HEK293 (cell line): ENCODE measurements around the gene SHROOM4.

Source experiments
- CTCF ChIA-PET: fragments of 350-600 bp; formaldehyde crosslinking; extraction: SDS; loops from one replicate; lab custom pipeline; 2021; ENCODE audit warnings: antibody characterized with exemption; lab: Yijun Ruan, JAX
- POLR2A ChIA-PET: fragments of 300-600 bp; formaldehyde crosslinking; extraction: SDS; loops from one replicate; lab custom pipeline; 2020; ENCODE audit warnings: antibody characterized with exemption, inconsistent platforms; lab: Yijun Ruan, JAX
- H3K27ac ChIP-seq: fragments of 200-500 bp; sonication (Bioruptor generic); 2 replicates; pipeline ENCODE4 v1.5.1; 2014; ENCODE audit warnings: low read depth, low read length, control low read depth, inconsistent platforms; ENCODE audit errors: extremely low read depth
- H3K36me3 ChIP-seq, 2 experiments: fragments of 200-500 bp in 1 of 2; sonication (Bioruptor generic) in 1 of 2; 1 replicate in 1 of 2; 2 replicates in 1 of 2; pipeline ENCODE4 v1.5.1; 2014 to 2017; ENCODE audit warnings: inconsistent platforms in 2 of 2, low read length in 2 of 2; ENCODE audit not compliant: control insufficient read depth in 2 of 2, insufficient read depth in 1 of 2
- H3K4me1 ChIP-seq: fragments of 200-500 bp; sonication (Bioruptor generic); 2 replicates; pipeline ENCODE4 v1.5.1; 2014; ENCODE audit warnings: mild to moderate bottlenecking, low read length, inconsistent platforms; ENCODE audit not compliant: control insufficient read depth, insufficient read depth
- H3K4me3 ChIP-seq: 2 replicates; pipeline ENCODE4 v1.5.1; 2011; ENCODE audit warnings: low read depth, mild to moderate bottlenecking, control low read depth, low read length, moderate library complexity
- H3K9me3 ChIP-seq: fragments of 200-500 bp; sonication (Bioruptor generic); 2 replicates; pipeline ENCODE4 v1.5.1; 2014; ENCODE audit warnings: low read depth, low read length, inconsistent platforms; ENCODE audit not compliant: control insufficient read depth, insufficient read depth
- HOXC10 ChIP-seq: sonication (generic); formaldehyde crosslinking; IDR thresholded peaks from 2 replicates; pipeline ENCODE4 v1.8.1; 2023; ENCODE audit warnings: mild to moderate bottlenecking, missing genetic modification reagents
- SCRT1 ChIP-seq: fragments of 450-650 bp; formaldehyde crosslinking; IDR thresholded peaks from 2 replicates; pipeline ENCODE4 v1.5.1; 2016; ENCODE audit warnings: missing biosample characterization, missing genetic modification characterization, borderline replicate concordance
- ZBTB49 ChIP-seq: fragments of 450-650 bp; formaldehyde crosslinking; IDR thresholded peaks from 2 replicates; pipeline ENCODE4 v1.5.1; 2016; ENCODE audit warnings: missing biosample characterization, missing genetic modification characterization, low read depth
- ZNF2 ChIP-seq: fragments of 450-650 bp; formaldehyde crosslinking; IDR thresholded peaks from 2 replicates; pipeline ENCODE4 v1.5.1; 2016; ENCODE audit warnings: missing biosample characterization, missing genetic modification characterization
- ZNF548 ChIP-seq: fragments of 450-650 bp; formaldehyde crosslinking; IDR thresholded peaks from 2 replicates; pipeline ENCODE4 v1.5.1; 2016; ENCODE audit warnings: missing biosample characterization, missing genetic modification characterization
- ZNF670 ChIP-seq: fragments of 450-650 bp; formaldehyde crosslinking; IDR thresholded peaks from 2 replicates; pipeline ENCODE4 v1.5.1; 2016; ENCODE audit warnings: missing biosample characterization, missing genetic modification characterization, low read depth
- TF ChIP-seq, protein P1 (sequence below): fragments of 450-650 bp; formaldehyde crosslinking; IDR thresholded peaks from 2 replicates; pipeline ENCODE4 v1.5.1; 2016; ENCODE audit warnings: missing biosample characterization, missing genetic modification characterization
- TF ChIP-seq, protein P2 (sequence below): fragments of 450-650 bp; formaldehyde crosslinking; IDR thresholded peaks from 2 replicates; pipeline ENCODE4 v1.5.1; 2016; ENCODE audit warnings: missing biosample characterization, missing genetic modification characterization, borderline replicate concordance
- TF ChIP-seq, protein P3 (sequence below): fragments of 450-650 bp; formaldehyde crosslinking; IDR thresholded peaks from 2 replicates; pipeline ENCODE4 v1.5.1; 2016; ENCODE audit warnings: missing biosample characterization, missing genetic modification characterization, borderline replicate concordance

Gene SHROOM4

GRCh38 chrX:50567636-50568035 lies 246.4 kb downstream of the SHROOM4 start:
- ChIA-PET CTCF (no interaction called here), POLR2A (no interaction called here)
- H3K9me3 ChIP-seq: no peaks in the 10 kb centered on the region
- H3K4me1 ChIP-seq: no peaks in the 10 kb centered on the region
- TF ChIP-seq, protein P1, sequence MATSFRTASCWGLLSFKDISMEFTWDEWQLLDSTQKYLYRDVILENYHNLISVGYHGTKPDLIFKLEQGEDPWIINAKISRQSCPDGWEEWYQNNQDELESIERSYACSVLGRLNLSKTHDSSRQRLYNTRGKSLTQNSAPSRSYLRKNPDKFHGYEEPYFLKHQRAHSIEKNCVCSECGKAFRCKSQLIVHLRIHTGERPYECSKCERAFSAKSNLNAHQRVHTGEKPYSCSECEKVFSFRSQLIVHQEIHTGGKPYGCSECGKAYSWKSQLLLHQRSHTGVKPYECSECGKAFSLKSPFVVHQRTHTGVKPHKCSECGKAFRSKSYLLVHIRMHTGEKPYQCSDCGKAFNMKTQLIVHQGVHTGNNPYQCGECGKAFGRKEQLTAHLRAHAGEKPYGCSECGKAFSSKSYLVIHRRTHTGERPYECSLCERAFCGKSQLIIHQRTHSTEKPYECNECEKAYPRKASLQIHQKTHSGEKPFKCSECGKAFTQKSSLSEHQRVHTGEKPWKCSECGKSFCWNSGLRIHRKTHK: no peak
- TF ChIP-seq ZNF548 (tag by site-specific recombination): no peak
- TF ChIP-seq, protein P2, sequence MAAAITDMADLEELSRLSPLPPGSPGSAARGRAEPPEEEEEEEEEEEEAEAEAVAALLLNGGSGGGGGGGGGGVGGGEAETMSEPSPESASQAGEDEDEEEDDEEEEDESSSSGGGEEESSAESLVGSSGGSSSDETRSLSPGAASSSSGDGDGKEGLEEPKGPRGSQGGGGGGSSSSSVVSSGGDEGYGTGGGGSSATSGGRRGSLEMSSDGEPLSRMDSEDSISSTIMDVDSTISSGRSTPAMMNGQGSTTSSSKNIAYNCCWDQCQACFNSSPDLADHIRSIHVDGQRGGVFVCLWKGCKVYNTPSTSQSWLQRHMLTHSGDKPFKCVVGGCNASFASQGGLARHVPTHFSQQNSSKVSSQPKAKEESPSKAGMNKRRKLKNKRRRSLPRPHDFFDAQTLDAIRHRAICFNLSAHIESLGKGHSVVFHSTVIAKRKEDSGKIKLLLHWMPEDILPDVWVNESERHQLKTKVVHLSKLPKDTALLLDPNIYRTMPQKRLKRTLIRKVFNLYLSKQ (tag by site-specific recombination): no peak
- no peaks in the 10 kb centered on the region for H3K36me3 ChIP-seq
- no peak overlapping the region for H3K27ac ChIP-seq
- H3K4me3 ChIP-seq: no peak overlapping the region

GRCh38 chrX:50565718-50566117 lies 248.3 kb downstream of the SHROOM4 start:
- POLR2A ChIA-PET: no interaction called here

More at GRCh38 chrX:50565718-50566117, 248.3 kb downstream of the SHROOM4 start:
- TF ChIP-seq HOXC10 (no peak), ZBTB49 (tag by site-specific recombination) (no peak), ZNF670 (tag by site-specific recombination) (no peak), SCRT1 (tag by site-specific recombination) (no peak), ZNF2 (tag by site-specific recombination) (no peak)
- TF ChIP-seq, protein P3, sequence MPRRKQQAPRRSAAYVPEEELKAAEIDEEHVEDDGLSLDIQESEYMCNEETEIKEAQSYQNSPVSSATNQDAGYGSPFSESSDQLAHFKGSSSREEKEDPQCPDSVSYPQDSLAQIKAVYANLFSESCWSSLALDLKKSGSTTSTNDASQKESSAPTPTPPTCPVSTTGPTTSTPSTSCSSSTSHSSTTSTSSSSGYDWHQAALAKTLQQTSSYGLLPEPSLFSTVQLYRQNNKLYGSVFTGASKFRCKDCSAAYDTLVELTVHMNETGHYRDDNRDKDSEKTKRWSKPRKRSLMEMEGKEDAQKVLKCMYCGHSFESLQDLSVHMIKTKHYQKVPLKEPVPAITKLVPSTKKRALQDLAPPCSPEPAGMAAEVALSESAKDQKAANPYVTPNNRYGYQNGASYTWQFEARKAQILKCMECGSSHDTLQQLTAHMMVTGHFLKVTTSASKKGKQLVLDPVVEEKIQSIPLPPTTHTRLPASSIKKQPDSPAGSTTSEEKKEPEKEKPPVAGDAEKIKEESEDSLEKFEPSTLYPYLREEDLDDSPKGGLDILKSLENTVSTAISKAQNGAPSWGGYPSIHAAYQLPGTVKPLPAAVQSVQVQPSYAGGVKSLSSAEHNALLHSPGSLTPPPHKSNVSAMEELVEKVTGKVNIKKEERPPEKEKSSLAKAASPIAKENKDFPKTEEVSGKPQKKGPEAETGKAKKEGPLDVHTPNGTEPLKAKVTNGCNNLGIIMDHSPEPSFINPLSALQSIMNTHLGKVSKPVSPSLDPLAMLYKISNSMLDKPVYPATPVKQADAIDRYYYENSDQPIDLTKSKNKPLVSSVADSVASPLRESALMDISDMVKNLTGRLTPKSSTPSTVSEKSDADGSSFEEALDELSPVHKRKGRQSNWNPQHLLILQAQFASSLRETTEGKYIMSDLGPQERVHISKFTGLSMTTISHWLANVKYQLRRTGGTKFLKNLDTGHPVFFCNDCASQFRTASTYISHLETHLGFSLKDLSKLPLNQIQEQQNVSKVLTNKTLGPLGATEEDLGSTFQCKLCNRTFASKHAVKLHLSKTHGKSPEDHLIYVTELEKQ (tag by site-specific recombination): no peak
- TF ChIP-seq, all 188 proteins: peak for 0
- no peak overlapping the region for H3K27ac ChIP-seq
- CTCF ChIA-PET: interaction anchor here (0.9 kb wide), 1 partner anchor 11 kb away, joined by 3 read pairs; no protein-coding TSS in a partner anchor
- no peak overlapping the region for H3K4me3 ChIP-seq
- no peaks in the 10 kb centered on the region for H3K36me3 ChIP-seq
- H3K9me3 ChIP-seq: no peaks in the 10 kb centered on the region
- no peaks in the 10 kb centered on the region for H3K4me1 ChIP-seq
